GM23338 (cell line): Measurements from ENCODE around the gene ARHGEF3. TPM values are rescaled to one million over a fixed set of nuclear protein-coding genes. Genes with fewer than 3 reads are reported as not detected.

ENCODE experiments used
- ATAC-seq: fragments of 200-7000 bp; cut with Tn5 transposase; 3 replicates; pipeline ENCODE4 v1.9.1; 2020
- DNase-seq: peaks from one replicate; pipeline ENCODE4 v3.0.0-alpha.2; 2015; ENCODE audit warnings: low spot score
- H2AFZ ChIP-seq: fragments of 200-600 bp; sonication (generic); 2 replicates; pipeline ENCODE4 v1.8.0; 2016; ENCODE audit warnings: antibody characterized with exemption, mild to moderate bottlenecking, moderate library complexity
- H3F3A ChIP-seq: fragments of 200-600 bp; sonication (generic); replicated peaks from 2 replicates; pipeline ENCODE4 v1.8.0; 2017; ENCODE audit warnings: antibody characterized with exemption, mixed run types, low read depth
- H3K27ac ChIP-seq: fragments of 200-600 bp; sonication (generic); 2 replicates; pipeline ENCODE4 v1.6.1; 2016; ENCODE audit warnings: low read depth
- H3K27me3 ChIP-seq: fragments of 200-600 bp; sonication (generic); 2 replicates; pipeline ENCODE4 v1.8.0; 2016; ENCODE audit warnings: mild to moderate bottlenecking, mixed run types, moderate library complexity; ENCODE audit not compliant: insufficient read depth
- H3K36me3 ChIP-seq: fragments of 200-600 bp; sonication (generic); 2 replicates; pipeline ENCODE4 v1.8.0; 2016; ENCODE audit warnings: mild to moderate bottlenecking; ENCODE audit not compliant: insufficient read depth
- H3K4me1 ChIP-seq: fragments of 200-600 bp; sonication (generic); 2 replicates; pipeline ENCODE4 v1.8.0; 2016; ENCODE audit warnings: mild to moderate bottlenecking, moderate library complexity; ENCODE audit not compliant: insufficient read depth
- H3K4me2 ChIP-seq: fragments of 200-600 bp; sonication (generic); 2 replicates; pipeline ENCODE4 v1.7.1; 2017; ENCODE audit warnings: mixed run types
- H3K4me3 ChIP-seq: fragments of 200-600 bp; sonication (generic); 2 replicates; pipeline ENCODE4 v1.6.1; 2016; ENCODE audit warnings: mixed run types
- H3K79me2 ChIP-seq: fragments of 200-600 bp; sonication (generic); replicated peaks from 2 replicates; pipeline ENCODE4 v1.8.0; 2017; ENCODE audit warnings: mild to moderate bottlenecking; ENCODE audit not compliant: insufficient read depth
- H3K9me2 ChIP-seq: fragments of 200-600 bp; sonication (generic); 2 replicates; pipeline ENCODE4 v1.8.0; 2017; ENCODE audit not compliant: insufficient read depth
- H4K20me1 ChIP-seq: fragments of 200-600 bp; sonication (generic); replicated peaks from 2 replicates; pipeline ENCODE4 v1.8.0; 2017; ENCODE audit warnings: mild to moderate bottlenecking; ENCODE audit not compliant: insufficient read depth
- H3K27ac Mint-ChIP-seq: 2 replicates; pipeline ENCODE4 v1.8.0; 2020; ENCODE audit warnings: inconsistent platforms, mild to moderate bottlenecking, moderate library complexity, mixed read lengths
- H3K27me3 Mint-ChIP-seq: 3 replicates; pipeline ENCODE4 v1.8.0; 2022; ENCODE audit warnings: low read depth, mild to moderate bottlenecking, moderate library complexity, mixed read lengths, inconsistent platforms; ENCODE audit not compliant: insufficient read depth, poor library complexity
- H3K36me3 Mint-ChIP-seq: 3 replicates; pipeline ENCODE4 v1.8.0; 2021; ENCODE audit warnings: low read depth, mild to moderate bottlenecking, inconsistent platforms, moderate library complexity, mixed read lengths
- H3K4me1 Mint-ChIP-seq: 3 replicates; pipeline ENCODE4 v1.8.0; 2020; ENCODE audit warnings: mild to moderate bottlenecking, inconsistent platforms, mixed read lengths
- H3K4me3 Mint-ChIP-seq: 3 replicates; pipeline ENCODE4 v1.8.0; 2021; ENCODE audit warnings: moderate library complexity, mild to moderate bottlenecking, inconsistent platforms, mixed read lengths
- H3K9me3 Mint-ChIP-seq: 3 replicates; pipeline ENCODE4 v1.8.0; 2020; ENCODE audit warnings: moderate library complexity, mild to moderate bottlenecking, inconsistent platforms, mixed read lengths
- CREB1 ChIP-seq: fragments of 250-450 bp; sonication (Bioruptor Pico); IDR thresholded peaks from 2 replicates; pipeline ENCODE4 v1.5.0; 2020; ENCODE audit warnings: low read depth, mild to moderate bottlenecking, moderate library complexity
- CTCF ChIP-seq, 2 experiments: fragments of 200-600 bp in 1 of 2; sonication (generic) in 1 of 2; conservative IDR thresholded peaks; 2 replicates each; pipeline versions ENCODE4 v1.5.1 to v1.6.1; 2016 to 2017; ENCODE audit warnings: antibody characterized with exemption in 2 of 2, low read depth in 2 of 2, mild to moderate bottlenecking in 2 of 2, moderate library complexity in 1 of 2
- ETS1 ChIP-seq: IDR thresholded peaks from 2 replicates; pipeline ENCODE4 v1.6.1; 2016; ENCODE audit warnings: antibody characterized with exemption
- EZH2phosphoT487 ChIP-seq: fragments of 200-600 bp; sonication (generic); IDR thresholded peaks from one replicate; pipeline ENCODE4 v1.8.1; 2018; ENCODE audit warnings: antibody characterized with exemption; ENCODE audit not compliant: unreplicated experiment
- JUNB ChIP-seq: IDR thresholded peaks from one replicate; pipeline ENCODE4 v1.6.1; 2016; ENCODE audit warnings: antibody characterized with exemption; ENCODE audit not compliant: unreplicated experiment
- NANOG ChIP-seq: IDR thresholded peaks from 2 replicates; pipeline ENCODE4 v1.6.1; 2016; ENCODE audit warnings: antibody characterized with exemption, borderline replicate concordance
- POLR2AphosphoS5 ChIP-seq: IDR thresholded peaks from 2 replicates; pipeline ENCODE4 v1.6.1; 2016; ENCODE audit warnings: antibody characterized with exemption, low read depth
- REST ChIP-seq: IDR thresholded peaks from one replicate; pipeline ENCODE4 v1.6.1; 2018; ENCODE audit warnings: antibody characterized with exemption; ENCODE audit not compliant: unreplicated experiment
- STAT1 ChIP-seq: IDR thresholded peaks from one replicate; pipeline ENCODE4 v1.6.1; 2016; ENCODE audit warnings: antibody characterized with exemption; ENCODE audit not compliant: unreplicated experiment
- ZNF114 ChIP-seq: fragments of 250-450 bp; sonication (Bioruptor Pico); IDR thresholded peaks from 2 replicates; pipeline ENCODE4 v1.5.0; 2020; ENCODE audit warnings: mild to moderate bottlenecking, moderate library complexity
- ZNF331 ChIP-seq: fragments of 250-450 bp; sonication (Bioruptor Pico); IDR thresholded peaks from 2 replicates; pipeline ENCODE4 v1.5.0; 2020; ENCODE audit warnings: low read depth, mild to moderate bottlenecking, moderate library complexity
- ZNF462 ChIP-seq: fragments of 250-450 bp; sonication (Bioruptor Pico); IDR thresholded peaks from 2 replicates; pipeline ENCODE4 v1.5.0; 2020; ENCODE audit warnings: mild to moderate bottlenecking, moderate library complexity
- polyA plus RNA-seq: library from polyadenylated mRNA; unstranded; fragments of >200 nt; fragmentation: Nextera tagmentation; extraction: Ambion mirVana; gene quantifications from 2 replicates; pipeline ENCODE4 v1.2.1, GENCODE V29; 2016
- total RNA-seq: library from RNA; depleted of rRNA; stranded (reverse); fragments of >200 nt; shearing (Covaris generic); gene quantifications from 2 replicates; pipeline ENCODE4 v1.2.3, GENCODE V29; 2014

The ARHGEF3 gene
- total and polyA plus RNA-seq, 2 experiments from 2014 or later = 5.0 to 5.1 TPM

- no peak for TF ChIP-seq ZNF462 (CRISPR knock-in tag)
- no peak for TF ChIP-seq ZNF114 (CRISPR knock-in tag)
- no peak for TF ChIP-seq ETS1
- no peak for TF ChIP-seq EZH2phosphoT487
- no peak for TF ChIP-seq JUNB
- TF ChIP-seq POLR2AphosphoS5 = no peak
- TF ChIP-seq STAT1 = no peak
- no peak for TF ChIP-seq NANOG
Measured at GRCh38 chr3:56771376-56771775, 30.4 kb downstream of the ARHGEF3 start (continued).

GRCh38 chr3:56769116-56769707 is 32.5 kb downstream of the ARHGEF3 start:
- Mint-ChIP-seq H3K9me3 (no peaks in the 10 kb centered on the region), H3K4me3 (no peak overlapping the region), H3K36me3 (no peaks in the 10 kb centered on the region), H3K27me3 (no peaks in the 10 kb centered on the region), H3K27ac (no peak overlapping the region), H3K4me1 (no peaks in the 10 kb centered on the region)
- DNase-seq (no peak), ATAC-seq (peak; percentile 50; the same call in 2 of the 3 replicates)
- Histone ChIP-seq H3K9me2 (no peaks in the 10 kb centered on the region), H3K36me3 (no peaks in the 10 kb centered on the region), H4K20me1 (0 out of 2 replicates have a peak, but pooled peaks cover 2% of the 10 kb centered on the region), H3K4me3 (no peak overlapping the region), H3K79me2 (no peaks in the 10 kb centered on the region), H3K27me3 (no peaks in the 10 kb centered on the region), H3F3A (no peaks in the 10 kb centered on the region), H2AFZ (no peak overlapping the region), H3K4me2 (no peak overlapping the region), H3K27ac (no peak overlapping the region), H3K4me1 (no peaks in the 10 kb centered on the region)
- no peak for TF ChIP-seq CTCF (conservative IDR thresholded peaks at IDR 0.05; ENCODE audit: low read depth in 2 of 2)
- TF ChIP-seq ZNF331 = no peak
- no peak for TF ChIP-seq JUNB
- TF ChIP-seq REST = no peak
- TF ChIP-seq EZH2phosphoT487 = no peak
- no peak for TF ChIP-seq CREB1
- TF ChIP-seq ZNF114 (CRISPR knock-in tag) = no peak
